ENCODE results near the gene AGRN.
"Not testable (repeated sequence)": the region's sequence is repeated elsewhere in the genome, so short reads cannot be mapped to it uniquely, and the experiment has no call there.

The AGRN gene

DNA sequence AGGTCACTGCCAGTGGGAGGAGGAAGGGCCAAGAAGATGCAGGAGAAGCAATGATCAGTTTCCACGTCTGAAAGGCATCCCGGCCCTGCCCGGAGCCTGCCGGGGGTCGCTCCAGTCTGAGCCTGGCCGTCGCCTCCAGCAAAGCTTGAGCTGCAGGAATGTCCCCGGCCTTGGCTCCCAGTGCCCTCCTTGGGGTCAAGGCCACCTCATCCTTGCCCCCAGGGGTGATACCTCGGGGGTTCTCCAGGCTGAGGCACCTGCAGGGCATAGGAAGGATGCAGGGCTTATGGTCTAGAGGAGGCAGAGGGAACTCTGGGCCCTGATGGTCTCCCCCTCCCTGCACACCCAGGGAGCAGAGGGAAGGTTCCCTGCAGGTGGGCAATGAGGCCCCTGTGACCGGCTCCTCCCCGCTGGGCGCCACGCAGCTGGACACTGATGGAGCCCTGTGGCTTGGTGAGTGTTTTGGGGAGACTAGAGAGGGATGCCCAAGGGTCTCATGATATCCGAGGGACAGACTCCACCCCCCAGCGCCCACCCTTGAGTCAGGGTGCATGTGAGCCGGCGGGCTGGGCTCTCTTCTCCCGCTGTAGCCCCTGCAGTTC is 34.3 kb downstream of the AGRN start:
- no peak for DNase-seq

- DNase-seq, result no peak
Observed at GRCh38 chr1:1054971-1055370, 35.1 kb downstream of the AGRN start.

DNA sequence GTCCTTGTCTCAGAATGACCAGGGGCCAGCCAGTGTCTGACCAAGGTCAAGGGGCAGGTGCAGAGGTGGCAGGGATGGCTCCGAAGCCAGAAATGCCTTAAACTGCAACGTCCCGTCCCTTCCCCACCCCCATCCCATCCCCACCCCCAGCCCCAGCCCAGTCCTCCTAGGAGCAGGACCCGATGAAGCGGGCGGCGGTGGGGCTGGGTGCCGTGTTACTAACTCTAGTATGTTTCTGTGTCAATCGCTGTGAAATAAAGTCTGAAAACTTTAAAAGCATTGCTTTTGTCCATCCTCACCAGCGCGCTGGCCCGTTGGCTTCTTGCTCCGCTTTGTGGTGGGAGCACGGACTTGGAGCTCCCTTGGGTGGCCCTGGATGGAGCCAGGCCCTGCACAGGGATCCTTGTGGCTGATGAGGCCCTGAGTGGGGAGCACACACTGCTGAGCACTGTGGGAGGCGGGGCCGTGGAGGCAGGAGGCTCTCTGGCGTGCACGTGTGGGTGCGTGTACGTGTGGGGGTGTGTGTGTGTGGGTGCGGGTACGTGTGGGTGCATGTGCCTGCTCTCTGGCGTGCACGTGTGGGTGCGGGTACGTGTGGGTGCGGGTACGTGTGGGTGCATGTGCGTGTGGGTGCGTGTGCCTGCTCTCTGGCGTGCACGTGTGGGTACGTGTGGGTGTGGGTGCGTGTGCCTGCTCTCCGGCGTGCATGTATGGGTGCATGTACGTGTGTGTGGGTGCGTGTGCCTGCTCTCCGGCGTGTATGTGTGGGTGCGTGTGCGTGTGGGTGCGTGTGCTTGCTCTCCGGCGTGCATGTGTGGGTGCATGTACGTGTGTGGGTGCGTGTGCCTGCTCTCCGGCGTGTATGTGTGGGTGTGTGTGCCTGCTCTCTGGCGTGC is 36.2 kb downstream of the AGRN start:
- no peak for DNase-seq

- DNase-seq, result not testable (repeated sequence)
Observed at GRCh38 chr1:1057769-1058087, 37.8 kb downstream of the AGRN start.

- no peak for DNase-seq
Observed at GRCh38 chr1:1058088-1058905, 38.4 kb downstream of the AGRN start.

DNA sequence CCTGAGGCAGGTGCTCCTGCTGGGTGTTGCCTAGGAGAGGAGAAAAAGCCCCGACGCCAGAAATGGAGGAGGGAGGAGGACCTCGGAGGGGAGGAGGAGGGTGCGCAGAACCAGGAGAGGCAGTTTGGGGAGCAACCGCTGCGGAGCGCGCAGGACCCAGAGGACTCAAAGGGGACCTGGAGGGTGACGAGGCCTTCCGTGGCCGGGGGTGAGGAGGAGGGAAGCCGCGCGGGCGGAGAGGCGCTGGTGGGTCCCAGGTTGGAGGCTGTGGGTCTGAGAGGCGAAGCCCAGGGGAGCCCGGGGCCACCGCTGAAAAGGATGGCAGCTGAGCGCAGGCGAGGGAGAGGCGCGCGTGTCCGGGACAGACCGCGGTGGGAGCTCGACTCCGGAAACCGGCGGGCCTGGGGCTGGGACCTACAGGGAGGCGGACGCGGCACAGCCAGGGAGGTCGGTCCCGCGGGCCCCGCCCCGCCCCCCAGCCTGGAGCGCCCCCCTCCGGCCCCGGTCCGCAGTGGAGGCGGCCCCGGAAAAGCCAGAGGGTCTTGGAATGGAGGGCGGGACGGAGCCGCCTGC is 39.1 kb downstream of the AGRN start:
- peak in 2 of 5 donors; percentile 31 to 58 for DNase-seq

GRCh38 chr1:1059494-1060280 is 39.8 kb downstream of the AGRN start:
- DNase-seq, result peak; percentile 68 to 87 (median 81)

- DNase-seq, result no peak
Observed at GRCh38 chr1:1060281-1061000, 40.5 kb downstream of the AGRN start.

- peak in 1 of 5 donors; percentile 41 for DNase-seq
Observed at GRCh38 chr1:1061682-1062345, 41.9 kb downstream of the AGRN start.

- no peak for DNase-seq
Observed at GRCh38 chr1:1062348-1063163, 42.6 kb downstream of the AGRN start.

DNA sequence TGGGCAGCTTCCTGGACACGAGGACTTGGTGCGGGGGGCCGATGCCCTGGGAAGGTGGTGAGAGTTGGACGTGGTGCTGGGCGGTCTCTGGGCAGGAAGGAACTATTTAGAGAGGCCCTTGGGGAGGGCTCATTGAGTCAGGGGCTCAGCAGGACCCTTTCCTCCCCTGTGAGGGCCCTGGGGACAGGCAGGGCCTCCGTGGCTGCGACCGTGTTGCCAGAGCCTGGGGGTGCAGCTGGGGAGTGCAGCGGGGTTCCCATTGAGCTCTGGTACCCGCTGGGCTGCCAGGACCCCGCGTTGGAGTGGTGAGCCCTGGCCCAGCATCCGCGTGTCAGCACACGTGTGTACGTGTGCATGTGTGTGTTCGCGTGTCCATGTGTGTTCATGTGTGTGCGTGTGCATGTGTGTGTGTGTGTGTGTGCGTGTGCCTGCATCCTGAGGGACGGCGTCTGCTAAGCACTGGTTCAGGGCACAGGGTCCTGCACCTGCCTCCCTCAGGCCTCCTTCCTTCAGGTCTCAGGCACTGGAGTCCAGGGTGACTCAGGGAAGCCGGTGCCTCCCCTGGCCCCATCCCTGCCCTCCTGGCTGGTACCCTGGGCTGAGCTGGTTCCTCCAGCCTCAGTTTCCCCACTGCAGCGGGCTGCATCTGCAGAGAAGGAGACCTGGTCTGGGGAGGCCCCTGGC is 43.5 kb downstream of the AGRN start:
- no peak for DNase-seq

GRCh38 chr1:1063945-1064831 is 44.3 kb downstream of the AGRN start:
- DNase-seq, result peak; percentile 48 to 93 (median 67)

DNA sequence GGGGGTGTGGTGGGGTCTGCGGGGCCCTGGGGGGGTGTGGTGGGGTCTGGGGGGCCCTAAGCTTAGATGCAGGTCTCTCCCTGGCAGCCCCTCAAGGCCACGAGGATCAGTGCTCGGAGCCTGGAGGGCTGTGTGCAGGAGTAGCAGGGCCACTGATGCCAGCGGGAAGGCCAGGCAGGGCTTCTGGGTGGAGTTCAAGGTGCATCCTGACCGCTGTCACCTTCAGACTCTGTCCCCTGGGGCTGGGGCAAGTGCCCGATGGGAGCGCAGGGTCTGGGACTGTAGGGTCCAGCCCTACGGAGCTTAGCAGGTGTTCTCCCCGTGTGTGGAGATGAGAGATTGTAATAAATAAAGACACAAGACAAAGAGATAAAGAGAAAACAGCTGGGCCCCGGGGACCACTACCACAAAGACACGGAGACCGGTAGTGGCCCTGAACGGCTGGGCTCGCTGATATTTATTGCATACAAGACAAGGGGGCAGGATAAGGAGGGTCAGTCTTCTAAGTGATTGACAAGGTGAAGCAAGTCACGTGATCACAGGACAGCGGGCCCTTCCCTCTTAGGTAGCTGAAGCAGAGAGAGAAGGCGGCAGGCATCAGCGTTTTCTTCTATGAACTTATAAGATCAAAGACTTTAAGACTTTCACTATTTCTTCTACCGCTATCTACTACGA is 45.5 kb downstream of the AGRN start:
- DNase-seq, result no peak

GRCh38 chr1:1065940-1066304 is 46.0 kb downstream of the AGRN start:
- DNase-seq, result not testable (repeated sequence)

GRCh38 chr1:1066403-1067283 is 46.7 kb downstream of the AGRN start:
- DNase-seq, result no peak

DNA sequence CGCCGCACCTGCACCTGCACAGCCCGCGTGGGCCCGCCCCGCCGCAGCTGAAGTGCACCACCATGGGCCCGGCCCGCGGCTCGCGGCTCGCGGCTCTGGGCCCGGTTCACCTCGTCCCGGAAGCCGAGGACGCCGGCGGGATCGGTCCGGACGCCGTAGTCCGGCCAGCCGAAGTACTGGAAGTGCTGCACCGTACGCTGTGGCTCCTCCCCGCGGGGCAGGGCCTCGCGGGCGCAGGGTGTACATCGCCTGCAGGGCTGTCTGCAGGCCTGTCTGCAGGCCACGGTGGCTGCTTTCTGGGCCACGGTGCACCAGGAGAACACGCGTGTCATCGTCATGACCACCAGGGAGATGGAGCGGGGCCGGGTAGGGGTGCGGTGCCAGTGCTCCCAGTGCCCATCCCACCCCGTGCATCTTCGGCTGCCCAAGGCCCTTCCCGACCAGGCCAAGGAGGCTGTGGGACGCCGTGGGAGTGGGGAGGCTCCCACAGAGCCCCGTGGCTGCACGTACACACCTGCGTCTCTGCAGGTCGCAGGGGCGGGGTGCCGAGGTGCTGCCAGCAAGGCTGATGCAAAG is 47.5 kb downstream of the AGRN start:
- DNase-seq, result no peak
